GM18861 (cell line): ENCODE data around the gene ARPP19.
"Not testable (repeated sequence)": the region's sequence is repeated elsewhere in the genome, so short reads cannot be mapped to it uniquely, and the experiment has no call there.

Source experiments
- ATAC-seq: cut with Tn5 transposase; IDR thresholded peaks from one replicate; pipeline ENCODE4 v1.9.1; 2021; ENCODE audit not compliant: unreplicated experiment

The ARPP19 gene

GRCh38 chr15:52551762-52552161 is 17.1 kb downstream of the ARPP19 start:
- ATAC-seq, result no peak

GRCh38 chr15:52551186-52551585 is 17.6 kb downstream of the ARPP19 start:
- ATAC-seq, result not testable (repeated sequence)

- no peak for ATAC-seq
Observed at GRCh38 chr15:52546031-52546751, 22.6 kb downstream of the ARPP19 start.

GRCh38 chr15:52540374-52541012 is 28.3 kb downstream of the ARPP19 start:
- no peak for ATAC-seq

- ATAC-seq, result no peak
Observed at GRCh38 chr15:52537459-52537858, 31.4 kb downstream of the ARPP19 start.

- ATAC-seq, result no peak
Observed at GRCh38 chr15:52532427-52532826, 36.4 kb downstream of the ARPP19 start.

GRCh38 chr15:52529940-52530339 is 38.9 kb downstream of the ARPP19 start:
- ATAC-seq, result no peak

GRCh38 chr15:52529341-52529924 is 39.4 kb downstream of the ARPP19 start:
- no peak for ATAC-seq

GRCh38 chr15:52528564-52529340 is 40.1 kb downstream of the ARPP19 start, which contains the start of gene MYO5A:
MYO5A (minus strand) TSS chr15:52528880; CDS start chr15:52528806, 74 bp downstream.
- peak; percentile 68 for ATAC-seq

- no peak for ATAC-seq
Observed at GRCh38 chr15:52527911-52528563, 40.8 kb downstream of the ARPP19 start.

GRCh38 chr15:52527196-52527910 is 41.5 kb downstream of the ARPP19 start:
- no peak for ATAC-seq

- no peak for ATAC-seq
Observed at GRCh38 chr15:52524223-52525136, 44.4 kb downstream of the ARPP19 start.

GRCh38 chr15:52523647-52524046 is 45.2 kb downstream of the ARPP19 start:
- no peak for ATAC-seq

GRCh38 chr15:52523192-52523591 is 45.6 kb downstream of the ARPP19 start:
- no peak for ATAC-seq

- no peak for ATAC-seq
Observed at GRCh38 chr15:52521682-52522081, 47.1 kb downstream of the ARPP19 start.

- ATAC-seq, result no peak
Observed at GRCh38 chr15:52520421-52520820, 48.4 kb downstream of the ARPP19 start.

- no peak for ATAC-seq
Observed at GRCh38 chr15:52518487-52519371, 50.1 kb downstream of the ARPP19 start.

- no peak for ATAC-seq
Observed at GRCh38 chr15:52517014-52517413, 51.8 kb downstream of the ARPP19 start.
